Stimulated activated CD4-positive, alpha-beta T cell treated with anti-CD3 and anti-CD28 coated beads, Interleukin-1b, Interleukin-23, amount 100 ng/mL, for 4 hours (primary cell): ENCODE data around the gene VPS36.
"Not testable (repeated sequence)": the region's sequence is repeated elsewhere in the genome, so short reads cannot be mapped to it uniquely, and the experiment has no call there.

Source experiments
- DNase-seq, 2 donors: peaks; one replicate each; pipeline ENCODE4 v3.0.0-alpha.2; 2020; ENCODE audit warnings: low read depth in 2 of 2

Gene VPS36

DNA sequence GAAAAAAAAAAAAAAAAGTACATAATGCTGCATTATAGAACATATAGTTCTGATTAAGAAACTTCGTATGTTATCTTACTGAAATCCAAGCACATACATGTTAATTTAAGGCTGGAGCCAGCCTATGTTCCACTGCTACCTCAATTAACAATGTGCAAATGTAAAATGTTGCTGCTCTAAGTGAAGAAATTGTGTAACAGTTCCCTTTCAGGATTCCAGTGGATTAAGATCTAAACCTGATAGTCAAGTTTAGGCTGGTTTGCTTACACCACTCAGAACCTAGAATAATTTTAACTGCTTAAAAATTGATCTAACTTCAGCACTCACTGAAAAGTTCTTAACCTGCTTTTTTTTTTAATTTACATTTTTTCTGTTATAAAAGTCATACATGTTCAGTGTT lies 4.2 kb downstream of the VPS36 start:
- no peak for DNase-seq

DNA sequence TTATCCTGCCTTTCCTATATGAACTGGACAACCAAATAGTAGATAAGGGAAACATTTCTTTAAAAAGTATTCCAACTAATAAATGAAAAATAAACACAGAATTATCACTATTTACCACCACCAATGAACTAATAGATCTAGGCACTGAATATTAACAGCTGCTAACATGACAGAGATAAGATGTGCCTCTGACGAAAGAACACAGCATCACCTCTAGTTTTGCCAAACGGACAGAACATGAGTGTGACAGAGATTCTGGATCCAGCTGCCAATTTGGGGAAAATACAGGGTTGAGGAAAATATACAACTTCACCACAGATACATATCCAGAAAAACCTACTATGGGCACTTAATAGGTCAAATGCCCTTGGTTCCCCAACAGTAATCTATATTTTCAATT lies 18.0 kb downstream of the VPS36 start:
- no peak for DNase-seq

GRCh38 chr13:52428295-52428694 lies 22.1 kb downstream of the VPS36 start:
- DNase-seq = no peak

GRCh38 chr13:52421216-52421615 lies 29.2 kb downstream of the VPS36 start:
- DNase-seq = no peak

DNA sequence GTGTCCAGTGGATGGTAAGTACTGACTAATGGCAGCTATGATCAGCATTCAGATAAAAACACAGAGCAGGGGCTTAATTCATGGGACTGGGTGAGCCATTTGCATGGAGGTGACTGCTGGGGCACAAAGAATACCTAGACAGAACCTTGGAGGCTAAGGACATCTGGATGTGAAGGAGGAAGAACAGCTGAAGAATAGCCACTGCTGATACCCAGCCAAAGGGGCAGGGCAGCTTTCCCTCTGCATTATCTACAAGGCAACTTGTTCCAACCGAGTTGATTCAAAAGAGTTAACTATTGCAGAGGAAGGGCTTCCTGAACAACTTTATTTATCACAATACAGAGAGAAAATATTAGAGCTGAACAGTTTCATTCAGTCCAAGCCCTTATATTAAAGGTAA lies 31.4 kb downstream of the VPS36 start:
- DNase-seq = no peak

DNA sequence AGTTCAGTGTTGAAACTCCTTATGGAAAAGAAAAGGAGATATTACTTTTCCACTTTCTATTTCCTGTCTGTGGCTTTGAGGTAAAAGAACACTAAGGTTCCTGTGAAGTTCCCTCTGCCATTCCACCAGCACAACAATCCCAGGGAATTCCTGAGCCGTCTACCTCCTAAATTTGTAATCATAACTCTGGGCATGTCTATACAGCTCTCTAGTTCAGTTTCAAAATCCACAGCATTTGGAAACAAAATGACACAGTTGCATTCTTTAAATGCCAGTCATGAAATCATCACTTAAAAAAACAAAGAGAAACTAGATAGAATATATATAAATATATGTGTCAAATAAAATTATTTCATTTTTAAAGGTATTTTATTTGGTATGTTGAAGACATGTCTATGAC lies 35.5 kb downstream of the VPS36 start:
- DNase-seq = no peak

GRCh38 chr13:52414051-52414450 lies 36.4 kb downstream of the VPS36 start:
- DNase-seq = no peak

DNA sequence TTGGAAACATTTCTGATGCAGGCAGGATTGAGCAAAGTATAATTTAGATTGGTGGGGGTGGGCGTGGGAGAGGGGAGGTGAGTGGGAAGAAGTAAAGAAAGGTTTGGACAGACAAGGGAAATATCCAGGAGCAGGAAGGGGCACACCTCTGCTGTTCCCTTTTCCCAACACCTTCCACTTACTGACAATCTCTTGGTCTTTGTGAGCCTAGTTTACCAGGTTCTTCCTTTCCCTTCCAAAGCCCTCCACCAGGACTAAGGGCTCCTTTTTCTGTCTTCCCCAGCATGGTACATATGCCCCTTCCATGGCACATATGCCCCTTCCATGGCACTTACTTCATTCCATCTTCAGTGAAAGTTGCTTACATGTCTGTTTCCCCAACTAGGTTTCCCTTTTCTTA lies 38.3 kb downstream of the VPS36 start:
- no peak for DNase-seq

DNA sequence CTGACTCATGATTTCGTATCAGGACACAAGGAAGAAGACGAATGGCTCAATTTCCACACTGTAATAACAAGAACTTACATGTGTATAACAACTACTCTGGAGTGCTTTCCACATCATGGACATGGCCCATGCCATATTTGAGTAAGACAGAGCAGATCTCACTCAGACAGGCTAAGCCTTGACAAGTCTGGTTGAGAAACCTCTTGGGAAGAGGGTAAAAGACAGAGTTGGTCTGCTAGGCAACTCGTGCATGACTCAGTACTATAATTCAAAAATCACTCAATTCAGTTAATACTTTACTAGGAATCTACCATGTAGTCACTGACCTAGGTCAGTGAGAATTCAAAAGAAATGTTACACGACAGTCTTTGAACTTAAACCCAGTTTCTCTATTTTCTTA lies 38.8 kb downstream of the VPS36 start:
- DNase-seq = no peak

GRCh38 chr13:52408071-52408658 lies 42.3 kb downstream of the VPS36 start:
- not testable (repeated sequence) for DNase-seq

- not testable (repeated sequence) for DNase-seq
Observed at GRCh38 chr13:52407436-52407835, 43.0 kb downstream of the VPS36 start.

DNA sequence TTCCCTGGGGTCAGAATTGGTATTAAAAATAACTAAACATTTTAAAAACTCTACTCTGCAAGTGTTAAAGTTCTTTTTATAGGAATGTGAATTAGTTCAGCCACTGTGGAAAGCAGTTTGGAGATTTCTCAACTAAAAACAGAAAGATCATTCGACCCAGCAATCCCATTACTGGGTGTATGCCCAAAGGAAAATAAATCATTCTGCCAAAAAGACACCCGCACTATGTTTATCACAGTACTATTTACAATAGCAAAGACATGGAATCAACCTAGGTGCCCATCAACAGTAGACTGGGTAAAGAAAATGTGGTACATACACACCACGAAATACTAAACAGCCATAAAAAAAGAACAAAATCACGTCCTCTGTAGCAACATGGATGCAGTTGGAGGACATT lies 43.8 kb downstream of the VPS36 start:
- DNase-seq = no peak

DNA sequence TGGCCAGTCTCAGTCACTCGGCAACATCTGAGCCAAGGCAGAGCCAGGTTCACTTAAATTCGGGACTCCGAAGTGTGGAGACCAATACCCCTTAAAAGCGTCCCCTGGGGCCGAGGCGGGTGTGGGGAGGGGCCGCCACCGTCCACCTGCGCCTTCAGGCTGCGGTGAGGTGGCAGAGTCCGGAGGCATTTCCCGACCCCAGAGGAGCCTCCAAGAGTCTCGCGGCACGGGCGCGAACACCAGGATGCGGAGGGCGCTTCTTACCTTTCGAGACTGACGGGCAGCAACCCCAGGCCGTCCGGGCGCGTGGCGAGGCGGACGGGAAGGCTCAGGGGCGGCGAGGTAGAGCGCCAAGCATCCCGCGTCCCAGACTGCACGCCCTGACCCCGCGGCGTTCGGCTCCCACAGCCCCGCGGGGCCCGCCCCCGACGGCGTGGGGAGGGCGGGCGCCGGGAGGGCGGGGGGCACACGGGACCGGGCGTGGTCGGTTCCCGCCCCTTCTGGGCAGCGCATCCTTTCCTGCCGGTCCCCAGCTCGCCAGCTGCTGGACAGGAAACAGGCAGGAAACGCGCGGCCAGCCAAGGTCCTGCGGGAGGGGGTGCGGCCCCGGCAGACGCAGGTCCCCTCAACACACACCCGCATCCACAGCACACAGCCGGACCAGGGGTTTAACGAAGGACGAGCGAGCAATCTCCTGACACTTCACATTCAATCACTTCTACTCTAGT lies 44.5 kb downstream of the VPS36 start, which contains the start of gene THSD1:
Gene THSD1 (minus strand): TSS at position 406 of the 728 bp plus-strand sequence. CDS start 3,572 bp downstream, outside the sequence.
- DNase-seq = no peak

DNA sequence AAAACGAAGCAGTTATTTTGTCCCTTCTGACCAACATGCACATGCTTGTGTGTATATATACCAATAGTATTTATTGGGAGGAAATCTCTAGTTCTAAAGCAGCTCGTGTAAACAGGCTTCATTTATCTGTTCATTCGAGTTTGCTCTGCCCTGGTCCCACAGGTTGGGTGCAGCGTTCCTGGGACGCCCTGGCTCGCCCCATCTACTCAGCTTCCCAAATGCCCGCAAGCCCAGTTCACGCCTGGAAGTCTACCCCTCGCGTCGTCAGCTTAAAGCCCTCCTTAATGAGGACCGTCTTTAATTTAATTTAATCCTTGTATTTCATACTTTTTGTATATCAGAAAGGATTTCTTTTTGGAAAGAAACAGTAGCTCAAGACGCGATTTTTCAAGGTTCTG lies 45.1 kb downstream of the VPS36 start:
- no peak for DNase-seq

DNA sequence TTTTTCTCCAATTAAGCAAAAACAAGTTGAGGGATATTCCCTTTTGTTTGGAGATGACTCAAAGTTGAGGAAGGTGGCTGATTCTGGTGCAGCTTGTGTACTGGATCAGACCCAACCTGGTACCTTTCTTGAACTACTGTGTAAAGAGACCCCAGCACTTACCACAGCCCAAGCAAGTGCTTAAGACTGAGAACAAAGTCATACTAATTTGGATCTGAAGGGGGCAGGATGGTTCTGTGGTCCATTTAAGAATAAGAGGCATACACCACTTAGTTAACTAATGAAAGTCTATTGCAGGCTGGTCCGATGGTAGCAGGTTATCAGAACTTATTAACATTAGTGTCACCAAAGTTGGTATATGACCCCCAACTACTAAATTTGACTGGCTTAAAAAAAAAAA lies 50.7 kb downstream of the VPS36 start:
- DNase-seq = no peak

- DNase-seq = no peak
Observed at GRCh38 chr13:52399046-52399445, 51.4 kb downstream of the VPS36 start.

DNA sequence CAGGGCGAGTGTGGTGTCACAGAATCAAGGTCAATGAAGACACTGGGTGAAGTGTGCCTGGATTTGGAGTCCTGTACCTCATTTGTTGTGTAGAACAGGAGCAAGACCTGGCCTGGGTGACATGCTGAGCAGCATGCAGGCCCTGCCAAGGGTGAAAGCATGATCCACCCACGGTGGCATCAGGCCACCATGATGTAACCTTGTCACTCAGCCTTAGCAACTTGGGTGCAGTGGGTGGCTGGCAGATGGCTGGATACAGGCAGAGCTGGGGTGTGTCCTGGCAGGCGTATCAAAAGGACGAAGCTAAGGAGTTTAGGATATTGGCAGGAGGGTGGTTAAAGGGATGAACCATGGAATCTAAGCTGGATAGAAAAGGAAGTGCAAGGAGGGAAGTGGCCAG lies 54.7 kb downstream of the VPS36 start:
- no peak for DNase-seq

DNA sequence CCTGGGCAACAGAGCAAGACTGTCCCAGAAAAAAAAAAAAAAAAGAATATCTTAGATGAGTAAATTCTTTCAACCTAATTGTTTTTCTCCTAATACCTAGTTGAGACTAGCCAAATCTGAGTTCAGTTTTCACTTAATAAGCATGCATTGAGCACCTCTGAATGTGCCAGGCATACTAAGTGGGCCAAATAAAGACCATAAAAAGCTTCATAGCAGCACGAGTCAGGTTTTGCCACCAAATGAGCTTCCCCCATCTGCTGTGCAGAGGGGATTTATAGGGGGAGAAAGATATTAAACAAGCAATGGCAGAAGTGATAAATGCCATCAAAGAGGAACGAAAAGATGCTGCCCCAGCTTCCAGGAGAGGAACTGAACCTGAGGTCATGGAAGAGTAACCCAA lies 55.8 kb downstream of the VPS36 start:
- DNase-seq = no peak

DNA sequence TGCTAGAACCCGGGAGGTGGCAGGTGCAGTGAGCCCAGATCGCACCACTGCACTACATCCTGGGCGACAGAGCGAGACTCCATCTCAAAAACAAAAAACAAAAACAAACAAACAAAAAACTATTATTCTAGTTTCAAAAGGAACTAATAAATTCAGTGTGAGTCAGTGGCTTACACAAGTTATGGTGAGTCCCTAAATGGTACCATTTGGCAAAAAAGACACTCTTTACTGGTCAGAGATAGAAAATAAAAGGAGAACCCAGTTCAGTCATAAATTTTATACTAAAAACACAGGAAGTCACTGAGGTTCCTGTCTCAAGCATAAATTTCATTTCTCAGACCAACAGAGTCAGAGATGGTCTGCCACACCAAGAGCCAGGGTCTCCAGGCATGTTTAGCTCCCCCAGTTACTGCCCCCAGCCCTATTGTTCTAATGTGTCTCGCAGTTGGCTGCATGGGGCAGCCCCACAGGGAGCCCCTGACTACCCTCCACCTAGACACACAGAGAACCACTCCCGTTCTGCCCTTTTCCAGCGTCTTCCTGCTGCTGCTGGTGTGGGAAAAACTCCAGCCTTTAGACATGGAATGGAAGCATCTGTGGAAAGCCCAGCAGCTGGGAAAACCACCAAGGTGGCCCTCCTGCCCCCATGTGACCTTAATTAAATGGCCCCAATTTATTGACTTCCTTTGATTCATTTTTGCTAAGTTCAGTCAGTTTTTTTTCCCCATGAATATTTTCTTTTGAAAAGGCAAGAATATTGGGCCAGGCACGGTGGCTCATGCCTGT lies 56.7 kb downstream of the VPS36 start:
- DNase-seq = no peak

DNA sequence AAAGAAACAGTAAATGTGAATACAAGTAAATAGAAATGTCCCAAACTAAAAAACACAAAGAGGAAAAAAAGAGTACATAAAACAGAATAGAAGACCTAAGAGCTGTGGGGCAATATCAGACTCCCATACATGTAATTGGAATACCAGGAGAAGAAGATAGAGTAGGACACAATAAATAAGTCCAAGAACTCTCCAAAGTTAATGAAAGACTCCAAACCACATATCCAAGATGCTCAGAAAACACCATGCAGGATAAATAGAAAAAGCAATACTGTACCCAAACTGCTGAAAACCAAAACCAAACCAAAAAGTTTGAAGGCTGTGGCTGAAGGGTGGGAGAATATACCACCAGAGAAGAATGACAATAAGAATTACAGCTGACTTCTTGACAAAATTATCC lies 62.7 kb downstream of the VPS36 start:
- no peak for DNase-seq

DNA sequence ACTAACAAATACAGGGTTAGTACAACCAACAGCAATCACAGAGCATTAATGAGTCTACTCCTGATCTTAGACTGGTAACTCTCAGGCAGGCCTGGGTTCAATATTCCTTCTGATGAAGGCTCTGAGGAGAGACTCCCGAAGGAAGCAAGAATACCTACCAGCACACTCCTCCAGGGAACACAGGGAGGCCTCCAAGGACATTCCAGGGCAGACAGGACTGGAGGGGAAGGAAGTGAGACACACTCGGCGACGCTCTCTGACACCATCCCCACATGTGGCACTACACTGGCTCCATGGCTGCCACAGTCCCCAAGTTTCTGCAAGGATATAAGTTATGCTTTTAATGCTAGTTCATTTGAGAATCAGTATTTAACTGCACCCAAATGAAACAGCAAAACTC lies 64.6 kb downstream of the VPS36 start:
- no peak for DNase-seq

GRCh38 chr13:52383366-52383765 lies 67.1 kb downstream of the VPS36 start:
- no peak for DNase-seq

- no peak for DNase-seq
Observed at GRCh38 chr13:52378312-52378711, 72.1 kb downstream of the VPS36 start.
